Right ventricle myocardium inferior (tissue), 1 donor: ENCODE results near the gene MINDY1. TPM values are rescaled to one million over a fixed set of nuclear protein-coding genes. Genes with fewer than 3 reads are reported as not detected.

Source experiments
- ATAC-seq: fragments of 200-7000 bp; cut with Tn5 transposase; one replicate; pipeline ENCODE4 v1.9.1; 2020; ENCODE audit warnings: mild to moderate bottlenecking, moderate library complexity
- DNase-seq: peaks from one replicate; pipeline ENCODE4 v3.0.0; 2021; ENCODE audit errors: missing footprints
- intact Hi-C: fragments of 100-400 bp; cut with DNase I; formaldehyde crosslinking; loops from one replicate; pipeline ENCODE4 v1.11.0; 2022
- total RNA-seq: library from RNA; stranded (reverse); fragmentation: NEBNext Ultra II Directional; extraction: Animal tissue kit (Norgen Biotek cat#: 25700); gene quantifications from one replicate; pipeline ENCODE4 v1.2.1, GENCODE V29; 2021
- donor health status: DM: no; HTN: yes; CAD: no; lungs with severe emphysema.

MINDY1 gene
- total RNA-seq, 1 donor from 2014 or later: 38.5 TPM

DNA sequence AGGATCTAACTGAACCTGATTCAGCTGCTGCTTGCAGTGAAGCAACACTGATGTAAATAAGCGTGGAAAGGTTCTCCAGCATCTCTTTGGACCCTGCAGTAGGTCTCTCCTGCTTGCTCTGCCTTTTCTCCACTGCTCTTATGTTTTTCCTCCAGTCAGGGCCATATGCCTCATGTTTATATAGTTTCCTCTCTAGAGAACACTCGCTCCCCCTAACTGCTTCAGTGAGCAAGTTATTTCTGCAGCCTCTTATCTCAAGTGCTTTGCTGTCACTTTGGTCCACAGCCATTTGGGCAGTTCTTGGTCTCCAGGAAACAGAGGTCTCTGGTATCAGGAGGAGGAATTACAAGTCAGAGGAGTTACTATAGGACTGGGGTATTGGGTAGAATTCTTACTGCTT is 6.8 kb upstream of the MINDY1 start:
- intact Hi-C loops: loop anchor here (1.0 kb wide), 1 partner anchor 9 kb away; no protein-coding TSS in a partner anchor
- ATAC-seq (peak; percentile 85), DNase-seq (no peak)

DNA sequence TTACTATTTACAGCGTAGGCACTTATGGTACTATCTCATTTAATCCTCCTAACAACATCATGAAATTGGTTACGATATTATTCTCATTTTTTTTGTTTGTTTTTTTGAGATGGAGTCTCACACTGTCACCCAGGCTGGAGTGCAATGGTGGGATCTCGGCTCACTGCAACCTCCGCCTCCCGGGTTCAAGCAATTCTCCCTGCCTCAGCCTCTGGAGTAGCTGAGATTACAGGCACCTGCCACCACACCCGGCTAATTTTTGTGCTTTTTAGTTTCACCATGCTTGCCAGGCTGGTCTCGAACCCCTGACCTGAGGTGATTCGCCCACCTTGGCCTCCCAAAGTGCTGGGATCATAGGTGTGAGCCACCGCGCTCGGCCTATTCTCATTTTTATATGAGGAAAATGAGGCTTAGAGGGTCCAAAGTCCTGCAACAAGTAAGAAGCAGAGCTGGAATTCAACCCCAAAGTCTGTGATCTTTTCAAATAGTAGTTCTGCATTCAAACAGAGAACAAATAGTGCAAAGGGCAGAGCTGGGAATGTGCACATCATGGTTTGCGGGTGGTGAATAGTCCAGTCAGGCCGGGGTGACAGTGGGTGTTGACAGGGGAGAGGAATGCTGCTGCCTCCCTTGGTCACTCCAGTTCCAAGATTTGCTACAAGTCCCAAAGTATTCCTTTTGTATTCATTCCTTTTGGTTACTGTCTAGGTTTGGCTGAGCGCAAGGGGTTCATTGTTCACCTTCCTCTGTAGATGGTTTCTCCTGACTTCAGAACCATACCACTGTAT is 6.2 kb upstream of the MINDY1 start:
- DNase-seq: no peak
- intact Hi-C loops: loop anchor here (1.0 kb wide), 1 partner anchor 9 kb away; no protein-coding TSS in a partner anchor
- peak; percentile 55 for ATAC-seq

DNA sequence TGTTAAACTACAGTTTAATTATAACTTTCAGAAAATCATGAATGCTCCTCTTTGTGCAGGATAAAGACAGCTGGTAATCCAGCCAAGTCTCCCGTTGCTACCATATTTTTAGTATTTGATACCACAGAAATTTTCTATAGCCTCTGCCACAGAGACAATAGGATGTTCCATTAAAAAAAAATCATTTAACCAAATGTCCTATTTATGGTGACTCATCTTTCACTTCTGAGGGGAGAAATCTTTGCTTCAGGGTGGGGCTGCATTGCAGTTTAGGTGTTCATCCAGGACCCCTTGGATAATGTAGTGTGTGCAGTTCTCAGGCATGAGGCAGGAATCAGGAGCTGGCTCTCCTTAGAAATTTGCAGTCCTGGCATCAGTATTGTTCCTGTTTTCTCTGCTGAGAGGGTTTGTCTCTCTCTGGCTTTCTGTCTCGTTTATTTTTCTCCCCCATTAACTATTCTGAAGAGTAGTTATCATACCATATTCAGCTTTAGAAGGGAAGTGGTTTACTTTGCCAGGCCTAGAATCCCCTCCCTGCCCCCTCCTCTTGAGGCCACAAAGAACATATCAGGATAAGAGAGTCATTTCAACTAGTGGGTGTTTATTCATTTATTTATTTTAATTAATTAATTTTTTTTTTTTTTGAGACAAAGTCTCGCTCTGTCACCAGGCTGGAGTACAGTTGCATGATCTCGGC is 4.6 kb upstream of the MINDY1 start:
- intact Hi-C loops: no loop called here
- DNase-seq: no peak
- no peak for ATAC-seq

DNA sequence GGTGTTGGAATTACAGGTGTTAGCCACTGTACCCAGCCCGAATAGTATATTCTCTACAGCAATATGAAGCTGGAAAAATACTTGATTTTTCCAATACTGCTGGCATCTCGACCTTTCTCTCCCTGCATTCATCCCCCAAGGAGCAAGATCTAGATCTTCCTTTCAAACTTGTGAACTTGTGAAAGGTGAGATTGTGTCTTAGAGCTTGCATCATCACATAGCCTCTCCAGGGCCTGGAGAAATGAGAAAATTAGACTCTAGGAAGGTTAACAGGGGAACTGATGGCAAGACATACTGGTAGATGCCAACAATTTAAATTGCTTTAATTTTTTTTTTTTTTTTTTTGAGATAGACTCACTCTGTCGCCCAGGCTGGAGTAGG is 3.6 kb upstream of the MINDY1 start:
- ATAC-seq: no peak

DNA sequence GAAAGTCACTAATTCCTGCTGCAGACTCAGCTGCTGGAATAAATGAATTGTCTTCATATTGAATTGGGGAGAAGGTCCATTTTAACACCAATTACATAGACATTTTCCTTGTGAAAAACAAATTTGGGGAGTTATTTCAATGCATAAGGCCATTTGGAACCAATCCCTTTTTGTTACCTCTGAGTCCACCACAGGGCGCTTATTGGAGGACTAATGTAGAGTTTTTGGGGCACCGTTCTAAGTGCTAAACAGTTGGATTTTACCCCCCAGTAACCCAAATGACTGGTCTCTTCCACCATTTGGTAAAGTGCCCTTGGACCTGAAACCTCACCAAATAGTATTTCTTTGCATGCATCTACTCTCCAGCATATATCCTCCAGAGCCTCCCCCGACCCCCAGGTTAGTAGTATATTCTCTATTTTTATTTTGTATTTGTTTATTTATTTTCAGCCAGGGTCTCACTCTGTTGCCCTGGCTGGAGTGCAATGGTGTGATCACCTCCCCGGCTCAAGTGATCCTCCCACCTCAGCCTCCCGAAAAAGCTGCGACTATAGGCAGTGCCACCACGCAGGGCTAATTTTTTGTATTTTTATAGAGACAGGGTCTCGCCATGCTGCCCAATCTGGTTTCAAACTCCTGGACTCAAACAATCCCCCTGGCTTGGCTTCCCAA is 3.1 kb upstream of the MINDY1 start:
- no peak for DNase-seq
- ATAC-seq: no peak
- intact Hi-C loops: loop anchor here (2.0 kb wide), 1 partner anchor 49 kb away; the partner anchor contains the start of gene CDC42SE1

More for the DNA sequence above, 3.6 kb upstream of the MINDY1 start:
- intact Hi-C loops: no loop called here
- no peak for DNase-seq

DNA sequence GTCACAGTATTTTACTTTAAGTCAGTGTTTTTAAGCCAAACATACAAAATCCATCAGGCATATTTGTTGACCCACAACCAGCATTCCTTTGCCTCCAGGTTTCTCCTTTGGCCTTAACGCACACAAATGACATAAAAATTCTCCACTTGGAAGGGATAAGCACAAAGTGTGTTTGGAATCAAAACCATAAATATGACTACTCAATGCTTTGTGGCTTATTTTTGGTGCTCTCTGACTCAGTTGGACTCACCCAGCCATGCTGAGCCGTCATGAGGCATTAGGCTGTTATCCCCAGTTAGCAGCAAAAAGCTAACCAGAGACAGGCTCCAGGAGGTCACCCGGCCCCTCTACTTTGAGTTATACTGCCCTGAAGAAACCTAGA is 2.5 kb upstream of the MINDY1 start:
- intact Hi-C loops: loop anchor here (2.0 kb wide), 1 partner anchor 50 kb away; the partner anchor contains the start of gene CDC42SE1
- ATAC-seq (no peak), DNase-seq (no peak)

DNA sequence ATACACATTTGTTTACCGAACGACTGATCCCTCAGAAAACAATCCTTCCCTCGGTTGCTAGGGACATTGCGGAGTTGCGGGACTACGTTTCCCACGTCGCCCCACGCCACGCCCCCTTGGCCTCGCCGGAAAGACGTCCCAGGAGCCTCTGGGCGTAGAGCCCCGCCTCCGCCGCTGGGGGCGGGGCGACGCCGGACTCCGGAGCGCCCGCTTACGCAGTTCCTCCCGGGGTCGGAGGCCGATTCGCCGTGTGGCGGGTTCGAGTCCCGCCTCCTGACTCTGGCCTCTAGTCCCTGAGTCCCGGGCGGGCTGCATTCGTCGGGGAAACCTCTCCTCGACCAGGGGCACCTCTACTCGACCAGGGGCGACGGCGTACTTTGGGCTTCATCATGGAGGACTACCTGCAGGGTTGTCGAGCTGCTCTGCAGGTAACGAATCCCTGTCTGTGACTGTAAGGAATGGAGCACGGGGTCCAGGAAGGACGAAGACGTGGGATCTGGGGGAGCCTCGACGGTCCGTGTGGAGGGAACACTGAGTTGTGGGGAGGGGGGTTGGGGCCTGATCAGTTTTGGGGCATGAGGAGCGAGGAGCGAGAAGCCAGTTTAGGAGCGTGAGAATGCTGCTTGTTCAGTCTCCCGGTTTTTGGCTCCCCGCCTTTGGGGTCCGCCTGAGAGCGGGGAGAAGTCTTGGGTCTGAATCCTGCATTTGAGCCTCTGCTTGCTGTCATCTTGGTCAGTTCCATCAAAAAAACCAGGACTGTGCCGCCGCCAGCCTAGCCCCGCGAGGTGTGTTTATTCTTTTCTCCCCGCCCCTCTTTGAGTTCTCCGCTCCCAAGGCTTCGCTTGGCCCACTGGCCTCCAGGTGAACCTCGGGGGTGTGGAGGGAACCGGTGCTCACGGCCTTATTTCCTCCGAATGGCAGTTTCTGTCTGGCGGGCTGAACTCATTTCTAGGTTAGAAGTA is 1.8 kb upstream of the MINDY1 start, which contains the start of gene PRUNE1:
PRUNE1 (plus strand) TSS at position 206 of the 962 bp plus-strand sequence; CDS start at position 390, 184 bp downstream.
- DNase-seq (peak; percentile 98), ATAC-seq (peak; percentile 93)
- intact Hi-C loops: loop anchor here (2.0 kb wide), 1 partner anchor 50 kb away; the partner anchor contains the start of gene CDC42SE1

DNA sequence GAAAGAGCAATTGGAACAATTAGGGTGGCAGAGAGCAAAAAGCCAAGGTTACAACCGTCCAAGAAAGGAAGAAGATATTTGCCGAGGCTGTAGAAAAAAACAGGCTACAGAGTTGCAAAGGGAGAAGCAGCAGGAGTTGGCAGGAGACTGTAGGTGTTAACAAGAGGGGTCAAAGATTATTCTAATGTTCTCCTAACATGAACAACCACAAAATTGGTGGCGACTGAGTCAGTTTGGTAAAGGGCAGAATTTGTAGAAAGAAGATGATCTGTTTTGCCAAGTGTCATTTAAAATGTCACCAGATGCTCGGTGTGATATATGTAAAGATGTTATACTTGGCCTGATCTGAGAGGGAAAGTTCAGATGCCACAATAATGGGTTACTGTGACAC is 1.1 kb upstream of the MINDY1 start:
- DNase-seq: no peak
- no peak for ATAC-seq
- intact Hi-C loops: loop anchor here (2.0 kb wide), 3 partner anchors 33 to 447 kb away; partner anchors contain the start of genes CDC42SE1 and CERS2

DNA sequence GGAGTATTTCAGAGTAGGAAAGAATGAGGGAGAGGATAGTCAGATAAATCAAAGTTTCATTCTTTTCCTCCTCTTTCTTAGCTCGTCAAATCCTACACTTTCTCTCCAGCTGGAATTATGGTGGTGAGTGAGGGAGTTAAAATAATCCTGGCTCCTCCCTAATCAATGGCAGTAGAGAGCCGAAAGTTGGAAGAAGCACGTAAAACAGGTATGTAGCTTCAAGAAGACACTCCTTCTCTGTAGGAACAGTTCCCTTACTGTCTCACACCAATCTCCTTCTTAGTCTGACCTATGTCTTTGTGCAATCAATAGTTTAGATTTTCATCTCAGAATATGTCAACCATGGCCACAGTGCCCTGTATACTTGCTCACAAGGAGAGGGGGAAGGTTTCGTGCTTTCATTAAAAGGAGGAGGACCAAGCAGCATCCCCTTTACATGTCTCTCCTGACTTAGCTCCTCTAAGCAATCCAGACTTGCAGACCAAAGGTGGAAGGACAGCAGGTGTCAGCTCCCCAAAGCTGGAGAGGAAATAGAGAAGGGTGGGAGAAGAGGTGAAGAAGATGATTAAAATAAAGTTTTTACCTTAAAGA is 878 bp downstream of the MINDY1 start:
- ATAC-seq: no peak
- no peak for DNase-seq
- intact Hi-C loops: loop anchor here (2.0 kb wide), 2 partner anchors 31 to 445 kb away; partner anchors contain the start of gene CERS2

DNA sequence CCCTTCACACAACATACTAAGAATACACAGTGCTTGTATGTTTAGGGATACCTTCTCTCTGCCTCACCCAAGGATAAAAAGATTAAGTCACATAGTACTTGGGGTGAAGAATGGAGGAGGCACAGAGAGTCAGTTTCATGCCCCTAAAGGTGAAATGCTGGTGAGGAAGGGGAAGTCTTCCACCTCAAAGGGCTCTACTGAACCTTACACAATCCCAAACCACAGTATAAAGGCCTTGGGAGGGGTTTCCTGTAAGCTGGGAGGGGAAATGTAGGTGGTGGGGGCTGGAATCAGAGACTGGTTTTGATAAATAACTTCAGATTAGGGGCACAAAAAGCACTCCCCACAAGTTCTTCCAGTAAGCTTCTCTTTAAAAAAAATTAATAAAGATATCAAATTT is 3.5 kb downstream of the MINDY1 start:
- ATAC-seq (no peak), DNase-seq (no peak)
- intact Hi-C loops: no loop called here

DNA sequence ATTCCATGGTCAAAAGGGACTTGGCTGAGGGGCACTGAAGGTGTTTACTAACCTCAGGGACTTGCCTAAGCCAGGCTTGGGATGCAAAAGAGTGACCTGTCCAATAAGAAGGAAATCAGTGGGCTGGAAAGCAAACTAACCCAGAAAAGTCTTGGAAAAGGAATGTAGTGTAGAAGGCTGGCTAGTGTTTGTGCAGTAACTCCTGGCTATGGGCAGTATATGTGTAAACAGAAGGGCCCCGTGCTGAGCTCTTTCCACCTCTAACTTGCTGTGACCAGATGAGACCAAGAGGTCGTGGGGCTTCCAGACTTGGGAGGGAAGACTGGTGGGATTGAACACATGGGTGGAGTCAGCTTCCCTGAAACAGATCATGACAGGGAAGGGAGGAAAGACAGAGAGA is 4.1 kb downstream of the MINDY1 start:
- intact Hi-C loops: no loop called here
- ATAC-seq: no peak
- DNase-seq: no peak

DNA sequence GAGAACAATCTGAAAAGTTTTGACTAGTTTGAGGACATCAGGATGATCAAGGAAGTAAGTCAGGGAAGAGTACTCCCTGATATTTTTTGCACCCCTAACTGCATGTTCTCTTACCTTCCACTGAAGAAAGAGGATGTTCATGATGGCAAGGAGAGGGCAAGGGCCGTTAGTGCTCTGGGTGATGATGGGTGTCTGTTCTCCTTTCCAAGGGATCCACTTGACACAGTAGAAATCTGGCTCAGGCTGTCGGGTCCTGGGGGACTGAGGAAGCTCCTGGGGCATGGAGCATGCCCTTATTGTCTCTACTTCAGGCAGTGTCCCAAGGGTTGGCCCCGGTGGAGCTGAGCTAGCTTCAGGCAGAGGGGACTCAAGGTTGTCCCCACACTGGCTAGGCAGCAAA is 4.7 kb downstream of the MINDY1 start:
- ATAC-seq: no peak
- intact Hi-C loops: no loop called here

DNA sequence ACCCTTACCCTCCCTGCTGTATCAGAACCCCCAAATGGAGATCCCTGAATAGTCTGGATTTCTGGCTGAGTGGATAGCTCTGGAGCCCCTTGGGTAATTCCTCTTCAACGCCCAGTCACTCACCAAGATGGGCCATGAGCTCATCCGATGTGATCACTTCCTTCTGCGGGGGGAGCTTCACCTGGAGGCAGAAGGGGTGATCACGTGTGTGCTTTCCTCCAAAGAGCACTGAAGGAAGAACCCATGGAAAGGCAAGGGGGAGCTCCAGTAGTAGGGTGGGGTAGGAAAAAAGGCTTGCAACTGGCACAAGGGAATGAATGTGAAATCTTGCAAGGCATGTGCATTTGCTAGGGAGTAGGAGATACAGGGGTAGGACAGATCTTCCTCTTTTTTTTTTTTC is 5.1 kb downstream of the MINDY1 start:
- intact Hi-C loops: no loop called here

More for the DNA sequence above, 4.7 kb downstream of the MINDY1 start:
- DNase-seq: peak; percentile 59

DNA sequence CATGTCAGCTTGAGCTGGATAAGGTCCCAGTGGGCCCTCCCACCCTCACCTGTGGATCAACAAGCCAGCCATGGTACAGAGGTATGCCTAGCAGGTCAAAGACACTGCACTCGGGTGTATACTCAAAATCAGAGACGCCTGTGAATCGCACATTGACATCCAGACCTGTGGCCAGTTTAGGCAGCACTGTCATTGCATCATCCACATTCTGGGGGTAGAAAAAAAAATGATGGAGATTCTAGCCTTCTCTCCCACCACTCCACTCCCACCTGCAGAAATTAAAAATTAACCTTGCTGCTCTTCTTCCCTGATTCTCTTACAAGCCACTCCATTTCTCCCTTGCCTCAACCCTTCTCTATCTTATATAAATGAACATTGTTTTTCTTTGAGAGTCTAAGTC is 6.3 kb downstream of the MINDY1 start:
- DNase-seq: no peak
- no peak for ATAC-seq
- intact Hi-C loops: no loop called here

More for the DNA sequence above, 5.1 kb downstream of the MINDY1 start:
- ATAC-seq: no peak
- no peak for DNase-seq

DNA sequence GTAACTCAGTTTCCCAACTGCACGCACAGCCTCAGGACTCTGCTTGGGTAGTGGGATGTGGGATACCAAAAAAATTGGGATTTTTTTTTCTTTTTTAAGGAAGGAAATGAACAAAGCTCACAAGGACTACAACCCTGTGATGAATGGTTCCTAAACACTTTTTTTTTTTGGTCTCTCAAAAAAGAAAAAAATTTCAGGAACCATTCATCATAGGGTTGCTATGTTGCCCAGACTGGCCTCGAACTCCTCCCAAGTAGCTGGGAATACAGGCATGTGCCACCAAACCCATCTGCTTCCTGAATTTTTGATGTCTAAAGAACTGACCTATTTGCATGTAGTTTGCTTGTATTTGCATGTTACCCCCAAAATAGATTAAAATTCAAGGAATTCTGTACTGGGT is 6.8 kb downstream of the MINDY1 start:
- DNase-seq (no peak), ATAC-seq (no peak)
- intact Hi-C loops: no loop called here

DNA sequence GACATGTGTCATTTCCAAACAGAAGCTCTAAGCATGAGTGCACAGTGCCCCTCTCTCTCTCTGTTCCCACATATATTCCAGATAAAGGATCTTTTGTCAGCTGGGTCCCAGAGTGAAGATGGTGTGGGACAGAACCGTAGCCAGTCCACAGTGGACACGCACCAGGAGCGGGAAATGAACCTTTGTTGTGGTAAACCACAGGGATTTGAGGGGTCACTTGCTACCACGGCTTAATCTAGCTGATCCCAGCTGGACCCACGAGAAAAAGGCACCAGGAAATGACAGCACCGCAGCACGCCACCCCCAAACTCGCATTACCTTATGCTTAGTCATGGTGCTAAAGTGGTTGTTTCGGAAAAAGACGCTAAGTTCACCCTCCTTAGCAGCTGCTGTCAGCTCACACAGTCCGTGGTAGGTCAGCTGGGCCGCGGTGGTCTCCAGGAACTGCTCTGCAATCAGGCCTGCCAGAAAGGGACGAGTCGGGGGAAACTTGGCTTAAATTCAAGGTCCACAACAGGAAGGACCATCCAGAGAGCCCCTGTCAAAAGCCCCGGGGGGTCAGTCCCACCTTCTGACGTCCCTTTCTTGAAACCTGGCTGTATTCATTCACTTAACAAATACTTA is 7.5 kb downstream of the MINDY1 start:
- DNase-seq: no peak
- ATAC-seq: no peak
- intact Hi-C loops: no loop called here

DNA sequence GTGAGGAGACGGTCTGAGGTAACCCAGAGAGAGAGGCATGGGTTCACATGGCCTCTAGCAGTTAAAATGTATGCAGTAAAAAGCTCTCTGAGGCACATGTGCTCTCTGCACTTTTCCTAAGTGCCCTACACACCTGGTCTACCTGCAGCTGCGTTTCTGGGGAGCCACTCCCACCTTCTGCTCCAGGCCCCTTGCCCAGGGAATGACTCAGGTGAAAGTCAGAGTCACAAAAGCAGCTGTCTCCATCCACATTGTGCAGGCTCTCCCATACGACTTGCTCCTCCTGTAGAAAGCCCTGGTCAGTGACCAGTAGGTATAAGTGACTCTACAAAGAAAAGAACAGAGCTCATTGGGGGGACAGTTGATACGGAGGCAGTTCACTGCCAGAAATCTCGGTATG is 8.8 kb downstream of the MINDY1 start:
- intact Hi-C loops: no loop called here
- no peak for ATAC-seq
- no peak for DNase-seq
